Kidney (tissue), 14 donors: ENCODE measurements around the gene SUCO. TPM values are rescaled to one million over a fixed set of nuclear protein-coding genes. Genes with fewer than 3 reads are reported as not detected.

Experiments
- DNase-seq, 5 donors: peaks; one replicate each; pipeline ENCODE4 v3.0.0-alpha.2; 2013 to 2020
- FAIRE-seq: peaks from 2 replicates; lab custom pipeline; 2012; peaks lifted over from hg19 to GRCh38; lab: Jason Lieb, UNC
- H3K27ac ChIP-seq, 2 donors: one replicate each; pipeline ENCODE4 v1.7.0; 2013; ENCODE audit warnings: low read depth in 2 of 2, low read length in 2 of 2, inconsistent platforms in 1 of 2
- H3K27me3 ChIP-seq: one replicate; pipeline ENCODE4 v1.7.1; 2013; ENCODE audit warnings: low read length, inconsistent platforms; ENCODE audit not compliant: control insufficient read depth, insufficient read depth
- H3K36me3 ChIP-seq, 3 donors: one replicate each; pipeline versions ENCODE4 v1.7.0 to v1.7.1; 2013; ENCODE audit warnings: low read length in 3 of 3, control low read depth in 1 of 3, inconsistent platforms in 1 of 3; ENCODE audit not compliant: insufficient read depth in 3 of 3, control insufficient read depth in 2 of 3
- H3K4me1 ChIP-seq, 3 donors: one replicate each; pipeline versions ENCODE4 v1.7.0 to v1.7.1; 2013; ENCODE audit warnings: low read length in 3 of 3, inconsistent platforms in 1 of 3, low read depth in 1 of 3; ENCODE audit not compliant: control insufficient read depth in 2 of 3, insufficient read depth in 2 of 3
- H3K4me3 ChIP-seq, 3 donors: one replicate each; pipeline versions ENCODE4 v1.7.0 to v1.8.1; 2013; ENCODE audit warnings: low read length in 3 of 3, control low read depth in 1 of 3, inconsistent platforms in 1 of 3
- H3K9ac ChIP-seq, 3 donors: one replicate each; pipeline versions ENCODE4 v1.7.0 to v1.7.1; 2013; ENCODE audit warnings: low read length in 3 of 3, control low read depth in 1 of 3, inconsistent platforms in 1 of 3
- H3K9me3 ChIP-seq, 3 donors: one replicate each; pipeline versions ENCODE4 v1.7.0 to v1.7.1; 2013; ENCODE audit warnings: low read length in 3 of 3, control low read depth in 1 of 3, inconsistent platforms in 1 of 3; ENCODE audit not compliant: control insufficient read depth in 2 of 3, insufficient read depth in 1 of 3
- intact Hi-C: fragments of 100-400 bp; cut with DNase I; formaldehyde crosslinking; loops from one replicate; pipeline ENCODE4 v1.11.1; 2022
- polyA plus RNA-seq: library from polyadenylated mRNA; stranded (reverse); fragments of 350-450 nt; fragmentation: Illumina TruSeq; extraction: RNeasy Lipid Tissue Mini Kit (QIAGEN cat#74804); gene quantifications from one replicate; pipeline ENCODE4 v1.2.3, GENCODE V29; 2014; ENCODE audit warnings: low read depth, low replicate concordance; ENCODE audit not compliant: insufficient read depth
- total RNA-seq: library from RNA; stranded (reverse); fragmentation: NEBNext Ultra II Directional; extraction: Animal tissue kit (Norgen Biotek cat#: 25700); gene quantifications from one replicate; pipeline ENCODE4 v1.2.1, GENCODE V29; 2021
- TF ChIP-seq, protein P1 (sequence below): IDR thresholded peaks from 3 replicates; pipeline ENCODE4 v1.5.1; 2012; ENCODE audit warnings: mild to moderate bottlenecking, moderate library complexity, borderline replicate concordance; ENCODE audit not compliant: insufficient read depth; ENCODE audit errors: extremely low read depth
- donor health status: control.
- donor health status: control.
- donor health status: control.
- donor health status: control.
- donor health status: control.
- donor health status: DM: yes; HTN: yes; CAD: no.
- donor health status: Normal renal cell carcinoma (clear cell type).

Gene SUCO
- total and polyA plus RNA-seq, 2 donors from 2014 or later: 9.8 to 40.0 TPM

DNA sequence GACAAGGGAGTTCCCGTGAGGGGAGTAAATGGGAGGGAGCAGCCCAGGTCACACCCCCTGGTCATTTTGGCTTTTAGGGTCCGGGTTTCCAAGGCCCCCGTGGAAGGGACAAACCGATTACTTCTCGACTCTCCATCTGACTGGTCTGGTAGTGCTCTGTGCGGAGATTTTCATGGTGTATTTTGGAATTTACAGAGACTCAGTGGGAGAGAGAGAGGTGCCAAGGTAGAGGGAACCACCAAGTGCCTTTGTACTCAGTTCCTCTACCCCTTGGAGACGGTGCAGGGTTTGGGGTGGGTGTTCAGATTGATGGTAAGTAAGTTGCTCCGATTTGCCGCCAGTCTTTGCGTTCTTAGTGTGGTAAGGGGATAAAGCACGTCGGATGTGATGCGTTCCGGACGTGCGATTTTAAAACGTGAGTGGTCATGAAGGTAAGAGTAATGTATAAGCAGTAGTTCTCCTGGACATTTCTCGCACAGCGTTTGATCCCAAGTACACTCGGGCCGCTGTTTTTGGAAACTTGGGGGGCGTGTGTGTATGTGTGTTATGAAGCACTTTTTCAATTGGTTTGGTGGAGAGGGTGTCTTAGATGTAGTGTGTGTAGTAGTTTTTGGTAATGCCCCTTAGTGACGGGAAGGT lies 682 bp downstream of the SUCO start:
- TF ChIP-seq, protein P1, sequence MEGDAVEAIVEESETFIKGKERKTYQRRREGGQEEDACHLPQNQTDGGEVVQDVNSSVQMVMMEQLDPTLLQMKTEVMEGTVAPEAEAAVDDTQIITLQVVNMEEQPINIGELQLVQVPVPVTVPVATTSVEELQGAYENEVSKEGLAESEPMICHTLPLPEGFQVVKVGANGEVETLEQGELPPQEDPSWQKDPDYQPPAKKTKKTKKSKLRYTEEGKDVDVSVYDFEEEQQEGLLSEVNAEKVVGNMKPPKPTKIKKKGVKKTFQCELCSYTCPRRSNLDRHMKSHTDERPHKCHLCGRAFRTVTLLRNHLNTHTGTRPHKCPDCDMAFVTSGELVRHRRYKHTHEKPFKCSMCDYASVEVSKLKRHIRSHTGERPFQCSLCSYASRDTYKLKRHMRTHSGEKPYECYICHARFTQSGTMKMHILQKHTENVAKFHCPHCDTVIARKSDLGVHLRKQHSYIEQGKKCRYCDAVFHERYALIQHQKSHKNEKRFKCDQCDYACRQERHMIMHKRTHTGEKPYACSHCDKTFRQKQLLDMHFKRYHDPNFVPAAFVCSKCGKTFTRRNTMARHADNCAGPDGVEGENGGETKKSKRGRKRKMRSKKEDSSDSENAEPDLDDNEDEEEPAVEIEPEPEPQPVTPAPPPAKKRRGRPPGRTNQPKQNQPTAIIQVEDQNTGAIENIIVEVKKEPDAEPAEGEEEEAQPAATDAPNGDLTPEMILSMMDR: no peak

DNA sequence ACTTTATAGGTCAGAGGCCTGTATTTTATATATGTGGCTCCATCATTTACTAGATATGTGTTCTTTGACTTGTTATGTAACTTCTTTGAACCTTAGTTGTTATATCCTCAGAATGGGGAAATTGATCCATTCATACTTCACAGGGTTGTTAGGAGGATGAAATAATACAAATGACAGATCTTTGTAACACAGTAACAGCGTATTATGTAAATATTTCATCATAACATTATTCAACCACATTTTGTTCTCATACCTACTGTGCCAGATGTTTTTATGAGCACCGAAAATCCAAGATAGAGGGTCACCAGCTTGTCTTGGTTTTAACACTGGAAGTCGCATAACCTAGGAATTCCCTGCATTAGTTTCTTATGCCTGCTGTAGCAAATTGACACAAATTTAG lies 3.3 kb downstream of the SUCO start:
- Histone ChIP-seq H3K4me1 (peaks cover 3 to 21% (median 3%) of the 10 kb centered on the region in 3 donors), H3K27me3 (no peaks in the 10 kb centered on the region), H3K9ac (no peak overlapping the region), H3K4me3 (no peak overlapping the region), H3K36me3 (no peaks in the 10 kb centered on the region), H3K27ac (no peak overlapping the region), H3K9me3 (no peaks in the 10 kb centered on the region)
- intact Hi-C loops: no loop called here
- TF ChIP-seq, protein P1: no peak
- FAIRE-seq (no peak), DNase-seq (no peak)

More for the DNA sequence above, 682 bp downstream of the SUCO start:
- peak overlapping the region; percentile 90 to 95 for H3K27ac ChIP-seq
- peak overlapping the region; percentile 75 to 96 (median 96) for H3K9ac ChIP-seq
- H3K9me3 ChIP-seq: no peaks in the 10 kb centered on the region
- intact Hi-C loops: no loop called here
- FAIRE-seq: no peak
- peaks cover 3 to 17% (median 3%) of the 10 kb centered on the region in 3 donors for H3K4me1 ChIP-seq
- H3K4me3 ChIP-seq: peak overlapping the region; percentile 95 to 97 (median 97)
- no peaks in the 10 kb centered on the region for H3K27me3 ChIP-seq
- H3K36me3 ChIP-seq: no peaks in the 10 kb centered on the region
- DNase-seq: peak; percentile 41 to 86 (median 79)

DNA sequence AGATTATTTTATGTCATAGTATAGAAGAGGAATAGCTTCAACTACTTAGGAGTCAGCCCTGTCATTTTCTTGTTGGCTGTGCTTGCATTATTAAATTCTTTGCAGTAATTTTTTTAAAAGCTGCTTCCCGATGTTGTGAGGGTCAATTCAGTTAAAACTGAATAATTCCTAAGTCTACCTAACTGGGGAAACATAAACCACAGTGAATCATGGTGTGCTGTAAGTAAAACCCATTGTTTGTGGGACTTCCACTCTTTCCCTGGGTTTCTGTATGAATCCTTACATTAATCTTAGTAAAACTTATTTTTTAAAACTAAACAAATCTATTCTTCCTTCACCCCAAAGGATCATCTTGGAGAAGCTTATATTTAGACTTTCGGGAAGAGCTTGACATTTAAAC lies 4.4 kb downstream of the SUCO start:
- H3K36me3 ChIP-seq: no peaks in the 10 kb centered on the region
- peaks cover 0 to 17% (median 3%) of the 10 kb centered on the region in 3 donors for H3K4me1 ChIP-seq
- intact Hi-C loops: no loop called here
- no peak for DNase-seq
- no peak overlapping the region for H3K27ac ChIP-seq
- no peak overlapping the region for H3K4me3 ChIP-seq
- no peak overlapping the region for H3K9ac ChIP-seq
- TF ChIP-seq, protein P1: no peak
- no peaks in the 10 kb centered on the region for H3K27me3 ChIP-seq
- no peaks in the 10 kb centered on the region for H3K9me3 ChIP-seq
- no peak for FAIRE-seq
